NCI-H2107 treated with DMSO at 0.1 percent for 48 hours (cell line): ENCODE measurements around the gene PDGFA.

Experiments used
- DNase-seq: peaks from one replicate; lab custom pipeline; 2025; ENCODE audit not compliant: unreplicated experiment; lab: John Stamatoyannopoulos, UW

Gene PDGFA

DNA sequence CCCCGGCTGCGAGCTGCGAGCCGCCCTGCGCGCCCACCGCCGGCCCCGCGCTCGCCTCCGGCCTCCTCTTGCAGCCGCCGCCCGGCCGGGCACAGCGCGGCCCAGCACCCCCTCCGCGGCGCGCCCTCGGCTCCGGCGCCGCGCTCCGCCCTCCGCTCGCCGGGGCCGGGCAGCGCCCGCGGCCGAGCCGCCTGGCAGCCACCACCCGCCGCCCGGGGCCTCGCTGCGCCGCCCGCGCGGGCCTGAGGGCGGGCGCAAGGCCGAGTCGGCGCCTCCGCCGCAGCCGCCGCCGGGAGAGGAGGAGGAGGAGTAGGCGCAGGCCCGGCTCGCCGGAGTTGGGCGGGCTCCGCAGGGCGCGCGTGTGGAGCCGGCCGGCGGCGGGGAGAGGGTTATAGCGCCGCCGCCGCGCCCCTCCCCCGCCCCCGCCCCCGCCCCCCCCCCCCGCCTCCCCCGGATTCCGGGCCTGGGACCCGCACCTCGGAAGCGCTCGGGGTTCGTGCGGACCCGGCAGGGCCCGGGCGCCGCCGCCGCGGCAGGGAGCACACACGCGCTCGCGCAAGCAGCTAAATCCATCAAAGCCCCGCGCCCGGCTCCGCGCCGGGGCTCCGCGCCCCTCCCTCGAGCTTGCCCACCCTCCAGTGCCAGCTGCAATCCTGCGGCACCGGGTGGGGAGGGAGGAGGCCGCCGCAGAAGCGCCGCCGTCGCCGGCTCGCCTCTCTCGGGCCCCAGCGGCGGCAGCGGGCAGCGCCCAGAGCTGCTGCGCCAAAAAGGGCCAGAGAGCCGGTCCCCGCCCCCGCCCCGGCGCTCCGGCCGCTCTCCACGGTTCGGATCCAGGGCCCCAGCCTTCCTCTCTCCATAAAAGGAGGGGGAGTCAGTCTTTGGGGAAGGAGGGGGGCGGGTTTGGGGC is at the start of gene PDGFA:
TSS of gene PDGFA (minus strand) at position 363 of the 907 bp plus-strand sequence. CDS start 845 bp downstream, outside the sequence.
- DNase-seq, result no peak

DNA sequence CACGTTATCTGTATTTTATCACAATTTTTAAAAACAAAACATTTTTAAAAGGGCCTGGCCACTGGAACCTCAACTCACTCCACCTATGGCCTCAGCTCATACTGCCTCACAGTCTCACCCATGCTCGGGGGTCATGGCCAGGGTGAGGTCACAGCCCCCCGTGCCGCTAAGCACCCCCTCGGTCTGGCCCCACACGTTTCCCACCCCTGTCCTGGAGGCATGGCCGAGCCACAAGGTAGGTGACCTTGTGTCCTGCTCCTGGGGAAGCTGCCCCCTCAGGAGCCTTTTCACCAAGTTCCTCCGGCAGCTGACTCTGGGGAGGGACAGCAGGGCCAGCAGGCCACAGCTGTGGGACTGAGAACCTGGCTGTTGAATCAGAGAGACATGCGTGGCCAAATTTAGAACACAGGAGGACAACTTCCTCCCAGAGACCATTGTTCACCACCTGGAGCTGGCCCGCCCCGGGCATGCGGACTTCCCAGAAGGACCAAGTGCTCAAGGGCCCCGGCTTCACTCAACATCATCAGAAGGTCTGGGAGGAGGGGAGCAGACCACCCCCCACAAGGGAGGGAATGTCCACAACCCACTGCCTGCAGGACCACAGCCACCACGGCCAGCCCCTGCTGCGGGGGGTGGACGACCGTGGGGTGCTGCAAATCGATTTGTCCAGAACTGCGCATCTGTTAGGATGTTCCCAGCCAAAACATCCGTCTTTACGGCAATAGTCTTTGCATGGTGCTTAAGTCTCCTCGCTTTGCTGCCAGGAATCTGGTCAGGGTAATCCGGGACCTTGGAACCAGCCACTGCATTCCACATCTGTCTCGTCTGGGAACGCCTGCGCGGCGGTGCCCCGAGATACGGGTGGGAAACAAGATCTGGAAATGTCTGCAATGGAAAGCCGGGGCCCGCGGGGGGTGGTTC is 48.6 kb upstream of the PDGFA start:
- no peak for DNase-seq

DNA sequence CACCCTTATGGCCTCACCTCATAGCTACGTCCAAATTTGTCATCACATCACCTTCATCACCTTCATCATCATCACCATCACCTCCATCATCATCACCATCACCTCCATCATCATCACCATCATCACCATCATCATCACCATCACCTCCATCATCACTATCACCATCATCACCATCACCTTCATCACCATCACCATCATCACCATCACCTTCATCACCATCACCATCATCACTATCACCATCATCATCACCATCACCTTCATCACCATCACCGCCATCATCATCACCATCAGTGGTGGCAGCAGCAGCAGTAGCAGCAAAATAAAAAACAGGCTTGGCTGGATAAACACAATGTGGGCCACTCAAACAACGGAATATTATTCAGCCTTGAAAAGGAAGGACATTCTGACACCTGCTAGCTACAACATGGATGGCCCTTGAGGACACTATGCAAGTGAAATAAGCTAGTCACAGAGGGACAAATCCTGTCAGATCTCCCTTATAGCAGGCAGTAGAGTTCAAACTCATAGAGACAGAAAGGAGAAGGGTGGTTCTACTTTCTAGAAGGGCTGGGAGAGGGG is 47.7 kb upstream of the PDGFA start:
- DNase-seq, result no peak

DNA sequence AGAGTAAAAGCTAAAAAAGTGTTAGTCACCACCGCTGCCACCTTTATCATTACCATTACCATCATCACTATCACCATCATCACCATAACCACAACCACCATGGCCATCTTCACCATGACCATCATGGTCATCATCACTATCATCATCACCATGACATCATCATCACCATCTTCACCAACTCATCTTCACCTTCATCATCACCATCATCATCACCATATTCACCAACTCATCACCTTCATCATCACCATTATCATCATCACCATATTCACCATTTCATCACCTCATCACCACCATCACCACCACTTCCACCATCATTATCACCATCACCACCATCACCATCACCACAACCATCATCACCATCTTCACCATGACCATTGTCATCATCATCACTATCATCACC is 46.5 kb upstream of the PDGFA start:
- no peak for DNase-seq

DNA sequence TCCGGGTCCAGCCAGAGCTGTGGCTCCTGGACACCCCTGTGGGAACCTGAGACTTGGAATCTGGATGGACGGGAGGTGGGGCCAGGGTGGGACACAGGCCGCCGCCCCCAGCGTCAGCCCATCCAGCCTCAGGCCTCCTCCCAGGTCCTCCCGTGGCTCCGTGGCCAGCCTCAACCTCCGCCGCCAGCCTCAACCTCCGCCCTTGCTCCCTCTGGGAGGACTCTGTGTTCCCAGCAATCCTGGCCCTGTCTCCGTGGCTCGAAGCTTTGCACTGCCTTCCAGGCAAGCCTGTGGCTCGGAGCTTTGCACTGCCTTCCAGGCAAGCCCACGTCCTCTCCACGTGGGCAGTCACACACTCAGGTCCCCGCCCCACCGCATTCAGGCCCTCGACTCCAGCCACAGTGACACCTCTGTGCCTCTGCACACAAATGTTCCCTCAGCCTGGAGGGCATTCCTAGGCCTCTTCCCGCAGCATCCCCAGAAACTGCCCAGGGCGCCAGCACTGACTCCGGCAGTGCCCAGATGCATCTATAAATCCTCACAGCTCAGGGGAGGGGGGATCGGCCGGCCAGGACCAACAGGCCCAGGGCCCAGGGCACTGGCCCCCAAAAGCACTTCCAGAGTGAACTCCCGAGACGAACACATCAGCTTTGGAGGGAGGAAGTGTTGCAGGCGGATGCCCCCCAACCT is 44.7 kb upstream of the PDGFA start:
- DNase-seq, result no peak

DNA sequence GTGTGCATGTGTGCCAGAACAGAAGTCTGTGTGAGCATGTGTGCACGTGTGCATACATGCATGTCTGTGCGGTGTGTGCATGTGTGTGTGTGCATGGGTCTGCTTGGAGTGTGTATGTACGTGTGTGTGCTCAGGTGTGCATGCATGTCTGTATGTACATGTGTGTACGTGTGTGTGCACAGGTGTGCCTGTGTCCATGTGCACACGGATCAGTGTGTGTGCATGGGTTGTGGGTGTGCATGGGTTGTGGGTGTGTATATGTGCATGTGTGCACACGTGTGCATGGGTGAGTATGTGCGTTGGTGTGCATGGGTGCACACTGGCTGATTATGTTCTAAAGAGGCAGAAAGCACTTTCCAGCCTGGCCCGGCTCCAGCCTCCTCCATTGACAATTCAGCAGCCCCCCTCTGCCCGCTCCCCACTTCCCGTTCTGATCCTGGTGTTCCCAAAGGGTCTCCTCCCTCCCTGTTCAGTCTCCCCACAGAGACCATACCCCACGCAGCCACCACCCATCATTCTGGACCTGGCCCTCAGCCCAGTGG is 44.1 kb upstream of the PDGFA start:
- no peak for DNase-seq

DNA sequence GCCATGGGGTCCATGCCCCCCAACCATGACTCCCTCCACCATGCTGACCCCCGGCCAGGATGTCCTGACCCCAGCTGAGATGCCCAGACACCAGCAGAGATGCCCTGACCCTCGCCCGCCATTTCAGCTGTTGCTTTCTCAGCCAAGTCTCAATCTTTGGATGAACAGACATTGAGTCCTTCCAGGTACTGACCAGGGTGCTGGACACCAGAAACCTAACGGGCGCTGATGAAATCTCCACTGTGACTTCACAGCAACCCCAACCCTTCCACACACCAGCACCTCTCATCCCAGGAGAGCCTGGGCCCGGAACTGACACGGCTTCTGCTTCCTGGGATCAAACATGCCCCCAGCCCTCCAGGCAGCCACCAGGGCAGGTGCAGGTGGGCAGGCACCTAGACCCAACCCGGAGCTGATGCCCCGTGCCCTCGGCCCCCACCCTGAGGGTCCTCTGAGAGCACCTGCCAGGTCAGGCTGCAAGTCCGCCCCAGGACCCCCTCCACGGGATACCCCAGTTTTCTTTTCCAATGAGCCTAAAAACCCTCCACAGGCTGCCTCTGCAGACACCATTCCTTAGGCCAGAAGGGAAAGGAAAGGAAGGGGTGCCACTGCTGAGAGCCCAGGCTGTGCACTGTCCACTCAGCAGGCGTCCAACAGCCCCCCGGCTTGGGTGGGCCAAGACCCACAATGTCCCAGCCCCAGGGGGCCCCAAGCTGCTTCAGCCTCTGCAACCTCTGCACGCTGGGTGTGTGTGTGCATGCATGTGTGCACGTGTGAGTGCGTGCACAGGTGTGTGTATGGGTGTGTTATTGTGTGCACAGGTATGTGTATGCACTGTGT is 43.4 kb upstream of the PDGFA start:
- no peak for DNase-seq

DNA sequence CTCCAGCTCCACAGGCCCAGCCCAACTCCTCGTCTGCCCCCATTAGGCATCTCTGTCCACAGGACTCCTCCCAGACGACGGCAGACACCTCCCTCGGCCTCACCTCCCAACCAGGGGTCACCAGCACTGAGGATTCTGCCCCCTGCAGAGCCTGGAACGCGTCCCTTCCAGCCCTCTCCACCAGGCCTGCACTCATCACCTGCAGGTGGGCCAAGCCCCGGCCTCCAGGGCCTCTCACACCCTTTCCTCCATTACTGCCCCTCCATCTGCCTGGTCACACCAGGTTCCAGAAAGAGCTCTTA is 42.7 kb upstream of the PDGFA start:
- no peak for DNase-seq

DNA sequence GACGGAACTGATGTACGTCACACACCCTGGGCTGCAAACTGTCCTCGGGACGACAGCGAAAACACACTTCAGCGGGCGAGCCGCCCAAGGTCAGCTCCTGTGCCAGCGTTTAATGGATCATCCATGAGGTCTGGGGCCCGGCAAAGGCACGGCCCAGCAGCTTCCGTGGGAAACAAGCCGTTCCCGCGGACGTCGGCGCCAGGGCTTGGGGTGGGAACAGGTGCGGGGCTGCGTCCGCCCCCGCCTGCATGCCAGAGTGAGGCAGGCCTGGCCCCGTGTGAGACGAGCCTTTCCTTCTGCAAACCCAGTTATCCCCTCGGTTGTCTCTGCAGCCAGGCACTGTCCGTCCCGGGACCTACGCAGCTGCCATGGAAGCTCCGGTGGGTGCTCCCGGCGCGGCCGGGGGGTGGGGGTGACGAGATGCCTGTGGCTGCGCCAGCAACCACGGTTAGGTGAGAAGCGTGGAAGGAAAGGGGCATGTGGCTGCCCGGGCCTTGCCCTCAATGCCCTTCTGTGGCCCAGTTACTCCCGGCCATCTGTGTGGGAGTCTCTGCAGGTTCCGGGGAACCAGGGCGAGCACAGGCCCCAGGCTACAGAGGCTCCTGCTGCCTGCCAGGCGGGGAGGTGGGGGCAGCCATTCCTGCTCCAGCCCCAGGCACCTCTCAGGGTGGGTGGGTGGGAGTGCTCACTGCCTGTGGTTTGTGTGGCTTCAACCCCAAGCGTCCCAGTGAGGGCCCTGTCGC is 42.2 kb upstream of the PDGFA start:
- DNase-seq, result no peak

DNA sequence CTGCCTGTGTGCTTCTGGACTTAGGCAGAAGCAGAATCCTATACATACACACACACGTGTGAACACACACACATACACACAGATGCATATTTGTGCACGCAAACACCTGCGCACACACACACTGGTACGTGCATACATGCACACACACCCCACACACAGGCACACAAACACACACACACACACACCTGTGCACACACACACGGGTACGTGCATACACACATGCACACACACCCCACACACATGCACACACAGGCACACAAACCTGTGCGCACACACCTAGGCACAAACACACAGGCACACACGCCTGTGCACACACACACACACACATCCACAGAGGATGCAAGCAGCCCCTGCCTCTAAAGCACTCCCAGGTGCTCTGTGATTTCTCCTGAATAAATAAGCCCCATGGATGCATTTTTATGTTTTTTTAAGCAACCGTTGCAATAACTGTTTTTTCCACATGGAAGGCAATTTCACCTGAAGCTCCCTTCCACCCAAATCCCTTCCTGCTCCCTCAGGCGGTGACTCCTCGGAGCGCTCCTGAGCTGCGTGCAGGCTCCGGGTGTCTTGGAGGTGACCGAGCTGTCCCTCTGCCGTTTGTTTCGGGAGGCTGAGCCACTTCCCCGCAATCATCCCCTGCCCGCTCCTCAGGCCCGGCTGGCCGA is 41.5 kb upstream of the PDGFA start:
- DNase-seq, result no peak

DNA sequence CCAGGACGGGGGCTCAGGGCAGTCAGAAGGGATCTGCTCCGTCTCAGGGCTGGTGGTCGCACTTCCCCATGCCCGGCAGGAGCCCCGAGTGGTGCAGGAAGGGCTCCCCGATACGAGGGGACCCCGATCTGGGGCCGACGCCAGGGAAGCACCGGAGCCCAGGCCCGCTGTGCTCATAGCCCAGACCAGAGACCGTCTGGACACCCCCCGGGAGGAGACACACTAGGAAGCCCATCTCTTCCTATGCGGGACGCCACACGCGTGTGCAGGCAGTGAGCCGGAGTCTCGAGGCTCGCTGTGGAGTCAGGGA is 39.7 kb upstream of the PDGFA start:
- no peak for DNase-seq

DNA sequence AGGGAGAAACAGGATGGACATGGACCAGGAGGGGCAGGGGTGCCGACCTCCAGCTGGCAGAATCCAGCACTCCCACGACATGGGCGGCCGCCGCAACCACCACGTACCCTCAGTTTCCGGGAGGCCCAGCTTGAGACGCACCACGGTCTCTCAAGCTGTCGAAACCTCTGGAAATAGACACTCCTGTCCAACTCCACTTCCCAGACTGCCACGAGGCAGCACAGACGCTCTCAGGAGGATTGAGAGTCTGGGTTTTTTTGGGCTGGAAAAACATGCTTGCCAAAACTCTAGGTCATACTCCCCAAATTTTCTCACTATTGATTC is 37.9 kb upstream of the PDGFA start:
- DNase-seq, result no peak

DNA sequence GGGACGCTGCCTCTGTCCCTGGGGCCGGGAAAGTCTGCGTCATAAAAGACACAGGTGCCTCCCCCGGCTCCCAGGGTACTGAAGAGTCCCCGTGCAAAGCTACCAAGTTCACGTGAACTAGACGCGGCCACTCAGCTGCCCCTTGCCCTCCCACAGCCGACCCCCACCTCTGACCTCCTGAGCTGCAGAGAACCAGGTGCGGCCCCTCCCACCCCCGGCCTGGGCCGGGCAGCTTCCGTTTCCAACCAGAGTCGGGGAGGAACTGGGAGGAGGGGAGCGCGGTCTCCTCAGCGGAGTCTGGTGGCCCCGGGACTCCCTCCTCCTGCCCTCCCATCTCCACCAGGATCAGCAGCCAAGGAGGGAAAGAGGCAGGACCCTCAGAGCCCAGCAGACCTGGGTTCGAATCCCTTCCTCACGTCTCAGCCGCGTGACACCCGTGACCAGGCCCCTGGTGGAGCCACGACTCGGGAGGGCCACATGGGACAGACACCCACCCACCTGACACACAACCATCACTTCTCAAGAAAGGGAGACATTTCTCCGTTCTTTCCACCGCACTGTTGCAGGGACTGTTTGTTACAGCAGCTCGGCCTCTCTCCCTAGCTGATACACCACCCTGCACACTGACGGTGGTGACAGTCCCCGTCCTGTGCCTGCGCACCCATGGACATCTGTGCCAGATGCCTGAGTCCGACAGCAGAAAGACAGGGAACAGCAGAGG is 37.4 kb upstream of the PDGFA start:
- DNase-seq, result no peak

DNA sequence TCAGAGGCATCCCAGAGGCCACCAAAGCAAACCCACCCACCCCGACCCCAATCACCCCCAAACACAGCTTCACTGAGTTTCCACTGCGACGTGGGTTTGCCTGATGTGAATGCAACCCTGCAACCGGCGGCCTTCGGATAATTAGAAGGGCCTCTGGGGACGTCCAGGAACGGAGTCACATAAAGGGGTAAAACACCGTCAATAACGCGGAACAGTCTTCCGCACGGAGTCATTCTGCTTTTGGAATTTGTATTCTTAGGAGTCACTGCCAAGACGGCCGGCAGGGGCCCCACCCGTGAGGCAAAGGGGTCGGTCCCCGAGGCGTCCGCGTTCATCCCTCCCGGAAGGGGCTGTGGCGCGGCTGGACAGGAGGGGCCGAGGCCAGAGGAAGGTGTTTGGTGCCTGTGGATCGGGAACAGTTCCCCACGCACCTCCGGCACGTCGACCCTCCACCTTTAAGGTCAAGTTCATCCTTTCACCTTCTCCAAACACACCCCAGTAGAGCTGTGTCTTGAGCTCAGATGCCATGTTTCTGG is 36.7 kb upstream of the PDGFA start:
- no peak for DNase-seq

DNA sequence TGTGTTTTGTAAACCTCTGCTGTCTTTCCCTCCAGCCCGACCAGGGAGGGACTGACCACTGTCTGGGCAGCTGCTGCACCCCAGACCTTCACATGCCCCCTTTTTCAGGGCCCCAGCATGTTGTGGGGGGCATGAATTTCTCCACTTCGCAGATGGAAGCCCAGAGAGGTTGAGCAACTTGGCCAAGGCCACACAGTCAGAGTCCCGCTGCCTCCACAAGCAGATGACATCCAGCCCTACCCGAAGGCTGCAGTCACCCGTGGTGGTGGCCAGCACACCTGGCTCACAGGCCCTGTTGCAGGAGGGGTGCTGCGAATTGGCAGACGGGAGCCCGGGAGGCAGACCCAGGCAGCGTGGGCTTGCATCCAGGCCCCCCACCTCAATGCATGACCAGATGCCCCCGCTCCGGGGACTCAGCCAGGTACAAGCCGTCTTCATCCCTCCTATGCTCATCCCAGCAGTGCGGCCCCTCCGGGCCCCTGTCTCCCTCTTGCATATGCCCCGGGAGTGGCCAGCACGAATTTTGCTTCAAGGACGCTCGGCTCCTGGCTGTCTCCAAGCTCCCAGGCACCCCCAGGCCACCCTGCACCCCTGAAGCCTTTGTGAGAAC is 36.0 kb upstream of the PDGFA start:
- no peak for DNase-seq

DNA sequence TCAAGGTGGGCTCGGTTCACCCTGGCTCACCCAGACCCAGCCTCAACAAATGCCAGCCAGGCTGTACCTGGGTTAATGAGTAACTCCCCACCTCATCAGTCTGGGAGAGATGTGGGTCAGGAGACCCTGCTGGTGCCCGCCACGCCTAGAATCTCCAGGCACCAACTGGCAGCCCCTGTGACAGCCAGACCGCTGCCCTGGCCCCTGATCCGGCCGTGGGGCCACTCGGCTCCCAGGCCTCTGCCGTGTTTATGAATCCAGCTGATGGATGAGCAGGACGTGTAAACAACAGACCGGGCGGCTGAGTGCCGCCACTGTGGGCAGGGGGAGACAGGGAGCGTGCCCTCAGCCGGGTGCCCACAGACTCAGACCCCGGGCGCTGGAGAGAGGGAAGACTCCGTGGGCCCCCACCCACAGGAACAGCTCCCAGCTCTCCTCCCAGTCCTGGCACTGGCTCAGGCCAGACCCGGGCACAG is 34.0 kb upstream of the PDGFA start:
- DNase-seq, result no peak

DNA sequence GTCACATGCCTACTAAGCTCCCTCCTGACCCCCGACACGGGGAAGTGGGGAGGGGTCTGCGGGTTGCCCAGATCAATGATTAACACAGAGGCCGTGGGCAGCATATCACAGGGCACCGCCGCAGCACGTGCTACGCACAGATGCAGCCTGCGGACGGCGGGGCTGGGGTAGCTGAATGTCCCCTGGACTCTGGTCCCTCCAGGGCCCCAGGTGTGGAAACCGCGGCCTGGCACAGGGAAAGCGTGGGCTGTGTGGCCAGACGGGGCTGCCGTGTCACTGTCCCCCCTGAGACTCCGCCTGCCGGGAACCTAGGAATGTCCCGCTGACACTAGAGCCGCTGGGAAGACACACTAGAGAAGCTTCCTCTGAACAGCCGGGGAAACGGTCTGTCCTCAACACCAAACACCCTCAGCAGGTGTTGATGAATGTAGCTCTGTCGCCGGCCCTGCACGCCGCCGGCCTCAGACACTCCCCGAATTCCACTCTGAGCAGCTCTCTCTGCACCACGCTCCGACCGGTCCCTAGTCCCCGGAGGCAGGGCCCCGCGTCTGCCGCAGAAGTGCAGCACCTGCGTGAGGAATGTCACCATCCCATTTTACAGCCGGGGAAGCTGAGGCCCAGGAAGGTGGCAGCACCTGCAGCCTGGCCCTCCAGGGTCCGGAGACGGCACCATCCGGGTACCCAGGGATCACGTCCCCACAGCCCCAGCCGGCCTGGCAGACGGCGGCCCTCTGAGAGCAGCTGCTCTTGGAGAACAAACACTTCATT is 33.4 kb upstream of the PDGFA start:
- no peak for DNase-seq
